B cell (primary cell): ENCODE measurements around the gene VGLL1. TPM values are rescaled to one million over a fixed set of nuclear protein-coding genes. Genes with fewer than 3 reads are reported as not detected.

ENCODE experiments used
- ATAC-seq: fragments of 200-7000 bp; cut with Tn5 transposase; one replicate; pipeline ENCODE4 v1.10.0; 2021; ENCODE audit warnings: low read depth, mild to moderate bottlenecking, moderate number of reproducible peaks, moderate library complexity
- CTCF ChIA-PET: fragments of 350-600 bp; sonication (Branson Sonifier 250); formaldehyde crosslinking; loops from one replicate; lab custom pipeline; 2021; ENCODE audit warnings: antibody characterized with exemption, inconsistent platforms; lab: Charles Lee
- POLR2A ChIA-PET: fragments of 350-600 bp; sonication (Branson Sonifier 250); formaldehyde crosslinking; loops from one replicate; lab custom pipeline; 2021; ENCODE audit warnings: antibody characterized with exemption; lab: Charles Lee
- DNase-seq: peaks from one replicate; pipeline ENCODE4 v3.0.0; 2013
- H2AFZ ChIP-seq: 2 replicates; pipeline ENCODE4 v1.6.1; 2012; ENCODE audit warnings: mild to moderate bottlenecking, low read depth, low read length; ENCODE audit not compliant: insufficient read depth, poor library complexity, severe bottlenecking
- H3K27ac ChIP-seq, 2 donors: 1 replicate in 1 of 2; 2 replicates in 1 of 2; pipeline ENCODE4 v1.5.1; 2012 to 2013; ENCODE audit warnings: low read length in 2 of 2, mild to moderate bottlenecking in 2 of 2, moderate library complexity in 1 of 2
- H3K27me3 ChIP-seq, 4 experiments: fragments of 200-600 bp in 1 of 4; sonication (generic) in 1 of 4; replicated peaks in 1 of 4; 1 replicate in 2 of 4; 2 replicates in 2 of 4; pipeline versions ENCODE4 v1.6.1 to v1.7.0; 2013 to 2016; ENCODE audit warnings: low read length in 3 of 4, mild to moderate bottlenecking in 2 of 4, mixed read lengths in 1 of 4, moderate library complexity in 1 of 4; ENCODE audit not compliant: insufficient read depth in 4 of 4, control insufficient read depth in 3 of 4; ENCODE audit errors: control extremely low read depth in 1 of 4
- H3K36me3 ChIP-seq, 2 experiments: replicated peaks in 1 of 2; 1 replicate in 1 of 2; 2 replicates in 1 of 2; pipeline versions ENCODE4 v1.6.1 to v1.7.1; 2013; ENCODE audit warnings: low read length in 1 of 2; ENCODE audit not compliant: insufficient read depth in 2 of 2, control insufficient read depth in 1 of 2; ENCODE audit errors: control extremely low read depth in 1 of 2, extremely low read depth in 1 of 2
- H3K4me1 ChIP-seq, 2 donors: fragments of 200-600 bp in 1 of 2; sonication (generic) in 1 of 2; 1 replicate in 1 of 2; 2 replicates in 1 of 2; pipeline versions ENCODE4 v1.5.1 to v1.6.1; 2013 to 2017; ENCODE audit warnings: low read length in 2 of 2; ENCODE audit not compliant: control insufficient read depth in 2 of 2, insufficient read depth in 2 of 2
- H3K4me2 ChIP-seq: replicated peaks from 2 replicates; pipeline ENCODE3; 2012; ENCODE audit warnings: mild to moderate bottlenecking, low read depth, low read length; ENCODE audit not compliant: poor library complexity, severe bottlenecking
- H3K4me3 ChIP-seq, 5 experiments: fragments of 200-600 bp in 1 of 5; sonication (generic) in 1 of 5; 1 replicate in 3 of 5; 2 replicates in 2 of 5; pipeline versions ENCODE4 v1.5.1 to v1.7.0; 2011 to 2016; ENCODE audit warnings: low read length in 4 of 5, mild to moderate bottlenecking in 4 of 5, low read depth in 2 of 5, control low read depth in 1 of 5, moderate library complexity in 1 of 5; ENCODE audit not compliant: insufficient read depth in 1 of 5; ENCODE audit errors: control extremely low read depth in 1 of 5, extremely low read depth in 1 of 5
- H3K79me2 ChIP-seq: fragments of 200-600 bp; sonication (generic); one replicate; pipeline ENCODE4 v1.6.0; 2016; ENCODE audit warnings: low read length; ENCODE audit not compliant: control insufficient read depth, insufficient read depth
- H3K9ac ChIP-seq: fragments of 200-600 bp; sonication (generic); 2 replicates; pipeline ENCODE4 v1.6.1; 2017; ENCODE audit warnings: mild to moderate bottlenecking, low read length, moderate library complexity
- H3K9me3 ChIP-seq, 3 donors: one replicate each; pipeline versions ENCODE4 v1.6.1 to v1.7.1; 2013; ENCODE audit warnings: low read length in 2 of 3; ENCODE audit not compliant: control insufficient read depth in 2 of 3, insufficient read depth in 1 of 3; ENCODE audit errors: control extremely low read depth in 1 of 3
- H4K20me1 ChIP-seq: 2 replicates; pipeline ENCODE4 v1.6.0; 2012; ENCODE audit warnings: mild to moderate bottlenecking, low read length; ENCODE audit not compliant: insufficient read depth, control insufficient read depth, poor library complexity, severe bottlenecking
- H3K27ac Mint-ChIP-seq: one replicate; pipeline ENCODE4 v1.8.0; 2021; ENCODE audit warnings: mixed read lengths
- H3K27me3 Mint-ChIP-seq: one replicate; pipeline ENCODE4 v1.8.0; 2021; ENCODE audit warnings: mixed read lengths
- H3K4me1 Mint-ChIP-seq: one replicate; pipeline ENCODE4 v1.8.0; 2021; ENCODE audit warnings: mixed read lengths
- H3K4me3 Mint-ChIP-seq: one replicate; pipeline ENCODE4 v1.8.0; 2021; ENCODE audit warnings: mixed read lengths
- H3K9me3 Mint-ChIP-seq: one replicate; pipeline ENCODE4 v1.8.0; 2022; ENCODE audit warnings: mixed read lengths; ENCODE audit not compliant: insufficient read depth
- CTCF ChIP-seq: fragments of 200-600 bp; IDR thresholded peaks from one replicate; pipeline ENCODE4 v1.8.0; 2022; ENCODE audit warnings: antibody characterized with exemption, mild to moderate bottlenecking
- EZH2 ChIP-seq: IDR thresholded peaks from 2 replicates; pipeline ENCODE4 v1.6.1; 2012; ENCODE audit warnings: borderline replicate concordance, low read depth, mild to moderate bottlenecking, moderate library complexity, low read length; ENCODE audit not compliant: insufficient read depth, poor library complexity, severe bottlenecking
- WGBS: methylation state at CpG from one replicate; pipeline ENCODE4 v1.1.5; 2013; ENCODE audit warnings: missing lambda C conversion rate; ENCODE audit not compliant: insufficient coverage; 5-methylcytosine and 5-hydroxymethylcytosine counted together
- intact Hi-C: fragments of 100-400 bp; cut with micrococcal nuclease; formaldehyde crosslinking; loops from one replicate; pipeline ENCODE4 v1.10.0; 2022
- polyA minus RNA-seq: library from RNA; depleted of rRNA, polyadenylated mRNA; stranded (reverse); fragments of >200 nt; gene quantifications from 2 replicates; pipeline ENCODE4 v1.2.3, GENCODE V29; 2012
- polyA plus RNA-seq: library from polyadenylated mRNA; depleted of rRNA; stranded (reverse); fragments of >200 nt; gene quantifications from 2 replicates; pipeline ENCODE4 v1.2.3, GENCODE V29; 2012
- total RNA-seq, 2 donors: library from RNA; stranded (reverse); fragments of 120-200 nt in 1 of 2; gene quantifications; 1 replicate in 1 of 2; 2 replicates in 1 of 2; pipeline versions ENCODE4 v1.2.3 to v1.2.4, GENCODE V29; 2013 to 2022

VGLL1 gene
- total RNA-seq, result not detected in 2 replicates
- total RNA-seq (2013), result not detected
- not detected in 2 replicates for polyA plus RNA-seq
- polyA minus RNA-seq, result not detected in 2 replicates

GRCh38 chrX:136531951-136532350, at the start of gene VGLL1:
Gene VGLL1 (plus strand): TSS chrX:136532215. CDS start chrX:136536021, 3,806 bp downstream.
- TF ChIP-seq EZH2 (no peak), CTCF (no peak)
- no CpG with 5 or more reads among the region's 3 CpGs for WGBS
- Histone ChIP-seq H3K27me3 (no peaks in the 10 kb centered on the region), H3K9ac (no peak within 1 kb of the TSS), H3K36me3 (no peaks in the 10 kb centered on the region), H3K4me1 (no peaks in the 10 kb centered on the region), H2AFZ (no peak within 1 kb of the TSS), H3K27ac (no peak within 1 kb of the TSS), H3K9me3 (no peaks in the 10 kb centered on the region), H3K79me2 (no peaks in the 10 kb centered on the region), H3K4me3 (no peak within 1 kb of the TSS), H4K20me1 (no peaks in the 10 kb centered on the region), H3K4me2 (no peak within 1 kb of the TSS)
- ATAC-seq, result no peak
- Mint-ChIP-seq H3K9me3 (no peaks in the 10 kb centered on the region), H3K27me3 (peaks cover 17% of the 10 kb centered on the region), H3K4me1 (no peaks in the 10 kb centered on the region), H3K27ac (no peak within 1 kb of the TSS), H3K4me3 (no peak within 1 kb of the TSS)
- ChIA-PET CTCF (no interaction called here), POLR2A (no interaction called here)
- no peak for DNase-seq
- intact Hi-C loops, result no loop called here

DNA sequence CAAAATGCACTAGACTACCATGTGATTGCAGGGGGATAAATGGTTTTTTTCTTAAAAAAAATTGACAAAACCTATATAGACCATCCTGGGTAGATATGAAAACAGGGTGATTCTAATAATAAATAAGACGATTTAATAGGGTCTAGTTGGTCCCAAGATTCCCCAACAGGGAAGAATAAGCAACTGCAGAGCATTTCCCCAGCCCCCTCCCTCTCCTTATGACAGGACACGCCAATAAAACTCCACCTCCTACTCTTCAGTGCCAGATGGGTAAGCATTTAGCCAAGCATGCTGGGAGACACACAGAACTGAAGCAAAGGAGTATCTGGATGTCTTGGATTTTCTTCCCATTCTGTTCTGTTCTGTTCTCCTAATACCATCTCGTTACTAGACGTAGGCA, 44.4 kb upstream of the VGLL1 start, which contains the start of gene BRS3:
Gene BRS3, plus strand, starts transcription at position 301 of the 400 bp plus-strand sequence. CDS start 168 bp downstream, outside the sequence.
- WGBS, result no CpG with 5 or more reads among the region's 4 CpGs
- peaks cover 3% of the 10 kb centered on the region for H3K4me1 Mint-ChIP-seq

More for the DNA sequence above, 44.4 kb upstream of the VGLL1 start, which contains the start of gene BRS3:
- no peak within 1 kb of the TSS for H2AFZ ChIP-seq
- no peak for ATAC-seq
- H3K27ac ChIP-seq, result no peak within 1 kb of the TSS
- POLR2A ChIA-PET, result no interaction called here
- intact Hi-C loops, result no loop called here
- no peak within 1 kb of the TSS for H3K9ac ChIP-seq
- CTCF ChIA-PET, result no interaction called here
- peaks cover 0 to 21% (median 3%) of the 10 kb centered on the region in 4 experiments for H3K27me3 ChIP-seq
- Mint-ChIP-seq H3K27me3 (peaks cover 40% of the 10 kb centered on the region), H3K9me3 (no peaks in the 10 kb centered on the region), H3K4me3 (no peak within 1 kb of the TSS), H3K27ac (no peak within 1 kb of the TSS)
- no peaks in the 10 kb centered on the region for H3K9me3 ChIP-seq
- no peak within 1 kb of the TSS for H3K4me2 ChIP-seq
- H3K79me2 ChIP-seq, result no peaks in the 10 kb centered on the region
- H3K4me3 ChIP-seq, result no peak within 1 kb of the TSS
- no peaks in the 10 kb centered on the region for H4K20me1 ChIP-seq
- no peak for DNase-seq
- TF ChIP-seq CTCF (no peak), EZH2 (no peak)
- no peaks in the 10 kb centered on the region for H3K4me1 ChIP-seq
- H3K36me3 ChIP-seq, result no peaks in the 10 kb centered on the region
